B cell (primary cell): ENCODE data around the gene TDRKH. TPM values are rescaled to one million over a fixed set of nuclear protein-coding genes. Genes with fewer than 3 reads are reported as not detected.
A peak's percentile ranks its signal among the peaks of the same experiment; 100 is the strongest.

Experiments
- ATAC-seq: fragments of 200-7000 bp; cut with Tn5 transposase; one replicate; pipeline ENCODE4 v1.10.0; 2021; ENCODE audit warnings: low read depth, mild to moderate bottlenecking, moderate number of reproducible peaks, moderate library complexity
- CTCF ChIA-PET: fragments of 350-600 bp; sonication (Branson Sonifier 250); formaldehyde crosslinking; loops from one replicate; lab custom pipeline; 2021; ENCODE audit warnings: antibody characterized with exemption, inconsistent platforms; lab: Charles Lee
- POLR2A ChIA-PET: fragments of 350-600 bp; sonication (Branson Sonifier 250); formaldehyde crosslinking; loops from one replicate; lab custom pipeline; 2021; ENCODE audit warnings: antibody characterized with exemption; lab: Charles Lee
- DNase-seq: peaks from one replicate; pipeline ENCODE4 v3.0.0; 2013
- H2AFZ ChIP-seq: 2 replicates; pipeline ENCODE4 v1.6.1; 2012; ENCODE audit warnings: mild to moderate bottlenecking, low read depth, low read length; ENCODE audit not compliant: insufficient read depth, poor library complexity, severe bottlenecking
- H3K27ac ChIP-seq, 2 donors: 1 replicate in 1 of 2; 2 replicates in 1 of 2; pipeline ENCODE4 v1.5.1; 2012 to 2013; ENCODE audit warnings: low read length in 2 of 2, mild to moderate bottlenecking in 2 of 2, moderate library complexity in 1 of 2
- H3K27me3 ChIP-seq, 4 experiments: fragments of 200-600 bp in 1 of 4; sonication (generic) in 1 of 4; replicated peaks in 1 of 4; 1 replicate in 2 of 4; 2 replicates in 2 of 4; pipeline versions ENCODE4 v1.6.1 to v1.7.0; 2013 to 2016; ENCODE audit warnings: low read length in 3 of 4, mild to moderate bottlenecking in 2 of 4, mixed read lengths in 1 of 4, moderate library complexity in 1 of 4; ENCODE audit not compliant: insufficient read depth in 4 of 4, control insufficient read depth in 3 of 4; ENCODE audit errors: control extremely low read depth in 1 of 4
- H3K36me3 ChIP-seq, 2 experiments: replicated peaks in 1 of 2; 1 replicate in 1 of 2; 2 replicates in 1 of 2; pipeline versions ENCODE4 v1.6.1 to v1.7.1; 2013; ENCODE audit warnings: low read length in 1 of 2; ENCODE audit not compliant: insufficient read depth in 2 of 2, control insufficient read depth in 1 of 2; ENCODE audit errors: control extremely low read depth in 1 of 2, extremely low read depth in 1 of 2
- H3K4me1 ChIP-seq, 2 donors: fragments of 200-600 bp in 1 of 2; sonication (generic) in 1 of 2; 1 replicate in 1 of 2; 2 replicates in 1 of 2; pipeline versions ENCODE4 v1.5.1 to v1.6.1; 2013 to 2017; ENCODE audit warnings: low read length in 2 of 2; ENCODE audit not compliant: control insufficient read depth in 2 of 2, insufficient read depth in 2 of 2
- H3K4me2 ChIP-seq: replicated peaks from 2 replicates; pipeline ENCODE3; 2012; ENCODE audit warnings: mild to moderate bottlenecking, low read depth, low read length; ENCODE audit not compliant: poor library complexity, severe bottlenecking
- H3K4me3 ChIP-seq, 5 experiments: fragments of 200-600 bp in 1 of 5; sonication (generic) in 1 of 5; 1 replicate in 3 of 5; 2 replicates in 2 of 5; pipeline versions ENCODE4 v1.5.1 to v1.7.0; 2011 to 2016; ENCODE audit warnings: low read length in 4 of 5, mild to moderate bottlenecking in 4 of 5, low read depth in 2 of 5, control low read depth in 1 of 5, moderate library complexity in 1 of 5; ENCODE audit not compliant: insufficient read depth in 1 of 5; ENCODE audit errors: control extremely low read depth in 1 of 5, extremely low read depth in 1 of 5
- H3K79me2 ChIP-seq: fragments of 200-600 bp; sonication (generic); one replicate; pipeline ENCODE4 v1.6.0; 2016; ENCODE audit warnings: low read length; ENCODE audit not compliant: control insufficient read depth, insufficient read depth
- H3K9ac ChIP-seq: fragments of 200-600 bp; sonication (generic); 2 replicates; pipeline ENCODE4 v1.6.1; 2017; ENCODE audit warnings: mild to moderate bottlenecking, low read length, moderate library complexity
- H3K9me3 ChIP-seq, 3 donors: one replicate each; pipeline versions ENCODE4 v1.6.1 to v1.7.1; 2013; ENCODE audit warnings: low read length in 2 of 3; ENCODE audit not compliant: control insufficient read depth in 2 of 3, insufficient read depth in 1 of 3; ENCODE audit errors: control extremely low read depth in 1 of 3
- H4K20me1 ChIP-seq: 2 replicates; pipeline ENCODE4 v1.6.0; 2012; ENCODE audit warnings: mild to moderate bottlenecking, low read length; ENCODE audit not compliant: insufficient read depth, control insufficient read depth, poor library complexity, severe bottlenecking
- H3K27ac Mint-ChIP-seq: one replicate; pipeline ENCODE4 v1.8.0; 2021; ENCODE audit warnings: mixed read lengths
- H3K27me3 Mint-ChIP-seq: one replicate; pipeline ENCODE4 v1.8.0; 2021; ENCODE audit warnings: mixed read lengths
- H3K4me1 Mint-ChIP-seq: one replicate; pipeline ENCODE4 v1.8.0; 2021; ENCODE audit warnings: mixed read lengths
- H3K4me3 Mint-ChIP-seq: one replicate; pipeline ENCODE4 v1.8.0; 2021; ENCODE audit warnings: mixed read lengths
- H3K9me3 Mint-ChIP-seq: one replicate; pipeline ENCODE4 v1.8.0; 2022; ENCODE audit warnings: mixed read lengths; ENCODE audit not compliant: insufficient read depth
- CTCF ChIP-seq: fragments of 200-600 bp; IDR thresholded peaks from one replicate; pipeline ENCODE4 v1.8.0; 2022; ENCODE audit warnings: antibody characterized with exemption, mild to moderate bottlenecking
- EZH2 ChIP-seq: IDR thresholded peaks from 2 replicates; pipeline ENCODE4 v1.6.1; 2012; ENCODE audit warnings: borderline replicate concordance, low read depth, mild to moderate bottlenecking, moderate library complexity, low read length; ENCODE audit not compliant: insufficient read depth, poor library complexity, severe bottlenecking
- WGBS: methylation state at CpG from one replicate; pipeline ENCODE4 v1.1.5; 2013; ENCODE audit warnings: missing lambda C conversion rate; ENCODE audit not compliant: insufficient coverage; 5-methylcytosine and 5-hydroxymethylcytosine counted together
- intact Hi-C: fragments of 100-400 bp; cut with micrococcal nuclease; formaldehyde crosslinking; loops from one replicate; pipeline ENCODE4 v1.10.0; 2022
- polyA plus RNA-seq: library from polyadenylated mRNA; depleted of rRNA; stranded (reverse); fragments of >200 nt; gene quantifications from 2 replicates; pipeline ENCODE4 v1.2.3, GENCODE V29; 2012
- total RNA-seq, 2 donors: library from RNA; stranded (reverse); fragments of 120-200 nt in 1 of 2; gene quantifications; 1 replicate in 1 of 2; 2 replicates in 1 of 2; pipeline versions ENCODE4 v1.2.3 to v1.2.4, GENCODE V29; 2013 to 2022

Gene TDRKH
- total and polyA plus RNA-seq, 2 donors (not counting 1 experiment from before 2014, with no cell fraction given): 2.0 to 13.3 TPM

- H3K9me3 Mint-ChIP-seq: no peaks in the 10 kb centered on the region
- peak within 1 kb of the TSS; percentile 74 to 93 for H3K27ac ChIP-seq
- ChIA-PET CTCF (interaction anchor here (0.6 to 2.3 kb wide), 8 partner anchors 25 to 238 kb away, joined by 3 to 11 read pairs (median 3); partner anchors contain the start of gene TDRKH), POLR2A (interaction anchor here (0.6 to 2.0 kb wide), 6 partner anchors 27 to 1871 kb away, joined by 3 to 13 read pairs (median 4); partner anchors contain the start of genes SNX27, TDRKH and THEM4)
- H3K27ac Mint-ChIP-seq: peak within 1 kb of the TSS; percentile 87
- peak within 1 kb of the TSS; percentile 81 for H3K4me2 ChIP-seq
- no peaks in the 10 kb centered on the region for H3K79me2 ChIP-seq
- H3K36me3 ChIP-seq: peaks cover 0 to 29% of the 10 kb centered on the region in 2 experiments
- H3K4me1 Mint-ChIP-seq: peaks cover 21% of the 10 kb centered on the region
- intact Hi-C loops: loop anchor here (1.0 to 2.0 kb wide), 2 partner anchors 27 to 42 kb away; partner anchors contain the start of genes RIIAD1 and TDRKH
- peak; percentile 87 for DNase-seq
- H2AFZ ChIP-seq: peak within 1 kb of the TSS; percentile 87
- TF ChIP-seq CTCF (no peak), EZH2 (no peak)
- peak; percentile 99 for ATAC-seq
- H3K4me3 ChIP-seq: peak within 1 kb of the TSS; percentile 60 to 85 (median 81)
- no peaks in the 10 kb centered on the region for H4K20me1 ChIP-seq
- no peaks in the 10 kb centered on the region for H3K9me3 ChIP-seq
- H3K27me3 Mint-ChIP-seq: no peaks in the 10 kb centered on the region
- H3K4me1 ChIP-seq: peaks cover 14 to 15% of the 10 kb centered on the region in 2 donors
- peak within 1 kb of the TSS; percentile 84 for H3K9ac ChIP-seq
- WGBS: under 1% methylated on average over 66 of the region's 68 CpGs
- peak within 1 kb of the TSS; percentile 88 for H3K4me3 Mint-ChIP-seq
- H3K27me3 ChIP-seq: no peaks in the 10 kb centered on the region
Measured at GRCh38 chr1:151762941-151763921, 27.1 kb downstream of the TDRKH start, which contains the start of gene MRPL9. TSS of gene MRPL9 (minus strand) at chr1:151763496. CDS start at chr1:151763479, 17 bp downstream.
